Measurements from ENCODE around the gene SLC22A7.

The SLC22A7 gene

GRCh38 chr6:43284991-43285781 is 12.9 kb upstream of the SLC22A7 start:
- no peak for DNase-seq

GRCh38 chr6:43285832-43286231 is 12.2 kb upstream of the SLC22A7 start:
- DNase-seq, result no peak

GRCh38 chr6:43286456-43286979 is 11.5 kb upstream of the SLC22A7 start:
- no peak for DNase-seq

GRCh38 chr6:43286980-43287716 is 10.9 kb upstream of the SLC22A7 start:
- DNase-seq, result no peak

GRCh38 chr6:43287717-43288679 is 10.1 kb upstream of the SLC22A7 start:
- DNase-seq, result no peak

- no peak for DNase-seq
Observed at GRCh38 chr6:43290339-43290904, 7.6 kb upstream of the SLC22A7 start.

- no peak for DNase-seq
Observed at GRCh38 chr6:43290905-43291355, 7.1 kb upstream of the SLC22A7 start.

GRCh38 chr6:43291708-43292107 is 6.4 kb upstream of the SLC22A7 start:
- no peak for DNase-seq

- no peak for DNase-seq
Observed at GRCh38 chr6:43292341-43292740, 5.7 kb upstream of the SLC22A7 start.

- DNase-seq, result no peak
Observed at GRCh38 chr6:43292763-43293318, 5.2 kb upstream of the SLC22A7 start.

- no peak for DNase-seq
Observed at GRCh38 chr6:43293698-43294097, 4.4 kb upstream of the SLC22A7 start.

- DNase-seq, result no peak
Observed at GRCh38 chr6:43294536-43294935, 3.5 kb upstream of the SLC22A7 start.

GRCh38 chr6:43295456-43295855 is 2.6 kb upstream of the SLC22A7 start:
- no peak for DNase-seq

GRCh38 chr6:43296780-43297497 is 1.1 kb upstream of the SLC22A7 start:
- no peak for DNase-seq

- no peak for DNase-seq
Observed at GRCh38 chr6:43298565-43299337, 691 bp downstream of the SLC22A7 start.

GRCh38 chr6:43299338-43300293 is 1.6 kb downstream of the SLC22A7 start:
- DNase-seq, result no peak

GRCh38 chr6:43301081-43301870 is 3.2 kb downstream of the SLC22A7 start:
- no peak for DNase-seq

GRCh38 chr6:43302126-43302525 is 4.1 kb downstream of the SLC22A7 start:
- no peak for DNase-seq

Measured in CD4-positive, alpha-beta T cell treated with Interleukin-1 beta for 1 hour (primary cell).